NCI-H1105 treated with DMSO at 0.1 percent for 48 hours (cell line): ENCODE measurements around the gene BAIAP3.
"Not testable (repeated sequence)": the region's sequence is repeated elsewhere in the genome, so short reads cannot be mapped to it uniquely, and the experiment has no call there.

Experiments
- DNase-seq: peaks from one replicate; lab custom pipeline; 2025; lab: John Stamatoyannopoulos, UW

The BAIAP3 gene

GRCh38 chr16:1333149-1333812 is at the start of gene BAIAP3:
Gene BAIAP3, plus strand, starts transcription at chr16:1333645. Its CDS starts 4,905 bp downstream, at chr16:1338550.
- DNase-seq: no peak

GRCh38 chr16:1283996-1284616 is 49.3 kb upstream of the BAIAP3 start:
- no peak for DNase-seq

GRCh38 chr16:1285669-1286512 is 47.6 kb upstream of the BAIAP3 start:
- DNase-seq: no peak

GRCh38 chr16:1286513-1287094 is 46.8 kb upstream of the BAIAP3 start:
- no peak for DNase-seq

- DNase-seq: no peak
Observed at GRCh38 chr16:1287982-1288670, 45.3 kb upstream of the BAIAP3 start.

- no peak for DNase-seq
Observed at GRCh38 chr16:1288813-1289476, 44.5 kb upstream of the BAIAP3 start.

- DNase-seq: no peak
Observed at GRCh38 chr16:1289477-1289866, 44.0 kb upstream of the BAIAP3 start.

GRCh38 chr16:1290063-1290501 is 43.4 kb upstream of the BAIAP3 start:
- DNase-seq: no peak

GRCh38 chr16:1290860-1291575 is 42.4 kb upstream of the BAIAP3 start:
- peak; percentile 61 for DNase-seq

GRCh38 chr16:1291576-1291974 is 41.9 kb upstream of the BAIAP3 start:
- peak; percentile 68 for DNase-seq

- DNase-seq: not testable (repeated sequence)
Observed at GRCh38 chr16:1292208-1292607, 41.2 kb upstream of the BAIAP3 start.

- not testable (repeated sequence) for DNase-seq
Observed at GRCh38 chr16:1292808-1293207, 40.6 kb upstream of the BAIAP3 start.

- DNase-seq: no peak
Observed at GRCh38 chr16:1293921-1294656, 39.4 kb upstream of the BAIAP3 start.

GRCh38 chr16:1295465-1295864 is 38.0 kb upstream of the BAIAP3 start:
- peak; percentile 4 for DNase-seq

GRCh38 chr16:1296688-1297017 is 36.8 kb upstream of the BAIAP3 start:
- DNase-seq: not testable (repeated sequence)

GRCh38 chr16:1297018-1297696 is 36.3 kb upstream of the BAIAP3 start:
- DNase-seq: no peak

- DNase-seq: no peak
Observed at GRCh38 chr16:1298406-1298805, 35.0 kb upstream of the BAIAP3 start.

- DNase-seq: no peak
Observed at GRCh38 chr16:1299012-1299867, 34.2 kb upstream of the BAIAP3 start.

- DNase-seq: no peak
Observed at GRCh38 chr16:1299868-1300203, 33.6 kb upstream of the BAIAP3 start.
